Activated naive CD8-positive, alpha-beta T cell treated with anti-CD3 and anti-CD28 coated beads for 36 hours (primary cell): ENCODE measurements around the gene SBF1. TPM values are rescaled to one million over a fixed set of nuclear protein-coding genes. Genes with fewer than 3 reads are reported as not detected.

Experiments used
- DNase-seq: peaks from one replicate; pipeline ENCODE4 v3.0.0; 2021
- H3K27ac Mint-ChIP-seq: one replicate; pipeline ENCODE4 v1.8.0; 2022; ENCODE audit warnings: mild to moderate bottlenecking, moderate library complexity, mixed read lengths
- H3K27me3 Mint-ChIP-seq: one replicate; pipeline ENCODE4 v1.8.0; 2022; ENCODE audit warnings: mild to moderate bottlenecking, mixed read lengths
- H3K36me3 Mint-ChIP-seq: one replicate; pipeline ENCODE4 v1.8.0; 2021; ENCODE audit warnings: mild to moderate bottlenecking, mixed read lengths
- H3K4me1 Mint-ChIP-seq: one replicate; pipeline ENCODE4 v1.8.0; 2021; ENCODE audit warnings: mixed read lengths
- H3K4me3 Mint-ChIP-seq: one replicate; pipeline ENCODE4 v1.8.0; 2022; ENCODE audit warnings: mild to moderate bottlenecking, moderate library complexity, mixed read lengths
- H3K9me3 Mint-ChIP-seq: one replicate; pipeline ENCODE4 v1.8.0; 2022; ENCODE audit warnings: mixed read lengths
- total RNA-seq, 2 experiments: library from RNA; stranded (reverse); gene quantifications; one replicate each; pipeline ENCODE4 v1.2.3, GENCODE V29; 2021

SBF1 gene
- total RNA-seq, 2 experiments from 2014 or later, result 101 to 102 TPM

DNA sequence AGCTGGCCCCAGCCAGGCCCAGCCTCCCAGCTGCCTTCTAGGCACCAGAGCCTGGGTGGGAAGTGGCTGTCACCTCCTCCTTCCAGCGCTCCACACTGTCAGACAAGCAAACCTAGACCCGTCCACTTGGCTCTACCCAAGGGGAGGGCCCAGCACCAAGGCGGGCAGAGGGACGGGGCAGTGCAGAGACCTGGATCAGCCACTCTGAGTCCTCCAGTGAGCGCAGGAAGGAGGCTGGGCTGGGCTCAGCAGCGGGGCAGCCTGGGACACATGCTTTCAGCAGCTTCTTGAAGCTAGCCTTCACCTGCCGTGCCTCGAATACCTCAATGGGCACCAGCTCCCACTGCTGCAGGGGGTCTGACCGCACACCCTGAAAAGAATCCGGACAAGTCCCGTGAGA is 18.8 kb downstream of the SBF1 start:
- H3K36me3 Mint-ChIP-seq, result peaks cover 24% of the 10 kb centered on the region
- H3K27ac Mint-ChIP-seq, result no peak overlapping the region
- H3K27me3 Mint-ChIP-seq, result no peaks in the 10 kb centered on the region

DNA sequence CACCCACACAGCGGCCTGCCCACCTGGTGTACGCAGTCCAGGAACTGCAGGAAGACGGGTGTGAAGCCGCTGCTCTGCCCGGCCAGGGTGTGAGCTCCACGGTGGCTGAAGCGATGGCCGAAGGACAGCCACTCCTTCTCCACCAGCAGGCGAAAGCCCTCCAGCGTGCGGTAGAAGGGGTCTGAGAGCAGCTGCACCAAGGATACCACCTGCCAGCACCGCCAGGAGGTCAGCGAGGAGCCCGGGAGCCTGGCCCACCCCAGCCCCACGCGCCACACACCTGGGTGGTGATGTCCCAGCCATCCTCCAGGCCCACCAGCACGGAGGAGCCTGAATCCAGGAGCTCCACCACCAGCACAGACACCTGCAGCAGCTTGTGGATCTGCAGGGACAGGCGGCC is 19.6 kb downstream of the SBF1 start:
- no peaks in the 10 kb centered on the region for H3K27me3 Mint-ChIP-seq
- no peak overlapping the region for H3K27ac Mint-ChIP-seq
- DNase-seq, result no peak
- H3K4me1 Mint-ChIP-seq, result peaks cover 15% of the 10 kb centered on the region
- H3K36me3 Mint-ChIP-seq, result peaks cover 22% of the 10 kb centered on the region
- no peaks in the 10 kb centered on the region for H3K9me3 Mint-ChIP-seq
- H3K4me3 Mint-ChIP-seq, result no peak overlapping the region

More for the DNA sequence above, 18.8 kb downstream of the SBF1 start:
- H3K4me3 Mint-ChIP-seq, result no peak overlapping the region
- H3K4me1 Mint-ChIP-seq, result peaks cover 15% of the 10 kb centered on the region
- no peak for DNase-seq
- no peaks in the 10 kb centered on the region for H3K9me3 Mint-ChIP-seq

- H3K27me3 Mint-ChIP-seq, result no peaks in the 10 kb centered on the region
- H3K36me3 Mint-ChIP-seq, result peaks cover 25% of the 10 kb centered on the region
- H3K9me3 Mint-ChIP-seq, result no peaks in the 10 kb centered on the region
- no peak for DNase-seq
- H3K4me3 Mint-ChIP-seq, result no peak overlapping the region
- H3K4me1 Mint-ChIP-seq, result peaks cover 17% of the 10 kb centered on the region
- H3K27ac Mint-ChIP-seq, result no peak overlapping the region
These were observed 20.2 kb downstream of the SBF1 start for GRCh38 chr22:50454556-50455075.

- H3K27ac Mint-ChIP-seq, result peak overlapping the region; percentile 79
- H3K4me3 Mint-ChIP-seq, result no peak overlapping the region
- H3K4me1 Mint-ChIP-seq, result peaks cover 17% of the 10 kb centered on the region
- peaks cover 31% of the 10 kb centered on the region for H3K36me3 Mint-ChIP-seq
- no peaks in the 10 kb centered on the region for H3K27me3 Mint-ChIP-seq
- H3K9me3 Mint-ChIP-seq, result no peaks in the 10 kb centered on the region
- DNase-seq, result no peak
These were observed 22.2 kb downstream of the SBF1 start for GRCh38 chr22:50452649-50453048.

GRCh38 chr22:50447576-50448551 is 27.0 kb downstream of the SBF1 start:
- no peaks in the 10 kb centered on the region for H3K27me3 Mint-ChIP-seq
- H3K27ac Mint-ChIP-seq, result peak overlapping the region; percentile 29

DNA sequence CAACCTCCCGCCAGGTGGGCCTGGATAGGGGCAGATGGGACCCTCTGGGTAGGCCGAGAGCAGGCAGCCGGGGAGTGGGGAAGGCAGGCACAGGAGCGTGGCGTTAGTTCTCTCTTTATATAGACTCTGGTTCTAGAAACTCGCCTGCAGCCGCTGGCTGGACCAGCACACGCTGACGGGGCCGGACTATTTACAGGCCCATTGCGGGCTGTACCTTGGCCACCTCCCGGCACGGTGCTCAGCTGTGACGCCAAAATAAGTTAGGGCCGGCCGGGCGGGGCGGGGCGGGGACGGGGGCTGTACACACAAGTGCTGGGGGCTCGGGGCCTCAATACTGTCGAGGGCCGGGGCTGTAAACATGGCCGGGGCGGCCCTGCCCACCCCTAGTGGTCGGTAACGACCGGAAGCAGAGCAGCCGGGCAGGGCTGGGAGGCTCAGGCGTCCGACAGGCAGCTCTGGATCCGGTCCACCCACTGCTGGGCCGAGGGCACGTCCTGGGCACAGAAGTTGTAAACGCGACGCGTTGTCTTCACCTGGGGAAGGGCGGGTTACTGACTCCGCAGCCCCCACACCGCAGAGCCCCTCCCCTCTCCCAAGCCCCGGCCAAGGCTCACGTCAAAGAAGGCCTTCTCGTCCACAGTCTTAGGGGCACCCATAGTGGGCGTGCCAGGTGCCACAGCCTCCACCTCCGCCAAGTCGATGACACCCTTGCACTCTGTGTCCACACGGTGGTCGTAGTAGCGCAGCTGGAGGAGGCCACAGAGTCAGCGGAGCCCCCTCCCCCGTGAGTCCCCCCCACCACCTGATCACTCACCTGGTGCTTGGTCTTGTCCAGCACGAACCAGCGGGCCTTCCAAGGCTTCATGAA is 27.9 kb downstream of the SBF1 start:
- H3K9me3 Mint-ChIP-seq, result no peaks in the 10 kb centered on the region
- H3K4me3 Mint-ChIP-seq, result no peak overlapping the region
- peak overlapping the region; percentile 29 for H3K27ac Mint-ChIP-seq
- H3K36me3 Mint-ChIP-seq, result peaks cover 29% of the 10 kb centered on the region
- peaks cover 26% of the 10 kb centered on the region for H3K4me1 Mint-ChIP-seq
- no peaks in the 10 kb centered on the region for H3K27me3 Mint-ChIP-seq
- DNase-seq, result no peak

More at GRCh38 chr22:50447576-50448551, 27.0 kb downstream of the SBF1 start:
- DNase-seq, result no peak
- Mint-ChIP-seq H3K9me3 (no peaks in the 10 kb centered on the region), H3K4me1 (peaks cover 27% of the 10 kb centered on the region), H3K36me3 (peaks cover 30% of the 10 kb centered on the region), H3K4me3 (no peak overlapping the region)

GRCh38 chr22:50445880-50446707 is 28.7 kb downstream of the SBF1 start:
- peaks cover 26% of the 10 kb centered on the region for H3K36me3 Mint-ChIP-seq
- no peak for DNase-seq
- H3K27me3 Mint-ChIP-seq, result no peaks in the 10 kb centered on the region
- H3K9me3 Mint-ChIP-seq, result no peaks in the 10 kb centered on the region
- peak overlapping the region; percentile 90 for H3K27ac Mint-ChIP-seq
- peak overlapping the region; percentile 22 for H3K4me3 Mint-ChIP-seq
- H3K4me1 Mint-ChIP-seq, result peaks cover 26% of the 10 kb centered on the region

DNA sequence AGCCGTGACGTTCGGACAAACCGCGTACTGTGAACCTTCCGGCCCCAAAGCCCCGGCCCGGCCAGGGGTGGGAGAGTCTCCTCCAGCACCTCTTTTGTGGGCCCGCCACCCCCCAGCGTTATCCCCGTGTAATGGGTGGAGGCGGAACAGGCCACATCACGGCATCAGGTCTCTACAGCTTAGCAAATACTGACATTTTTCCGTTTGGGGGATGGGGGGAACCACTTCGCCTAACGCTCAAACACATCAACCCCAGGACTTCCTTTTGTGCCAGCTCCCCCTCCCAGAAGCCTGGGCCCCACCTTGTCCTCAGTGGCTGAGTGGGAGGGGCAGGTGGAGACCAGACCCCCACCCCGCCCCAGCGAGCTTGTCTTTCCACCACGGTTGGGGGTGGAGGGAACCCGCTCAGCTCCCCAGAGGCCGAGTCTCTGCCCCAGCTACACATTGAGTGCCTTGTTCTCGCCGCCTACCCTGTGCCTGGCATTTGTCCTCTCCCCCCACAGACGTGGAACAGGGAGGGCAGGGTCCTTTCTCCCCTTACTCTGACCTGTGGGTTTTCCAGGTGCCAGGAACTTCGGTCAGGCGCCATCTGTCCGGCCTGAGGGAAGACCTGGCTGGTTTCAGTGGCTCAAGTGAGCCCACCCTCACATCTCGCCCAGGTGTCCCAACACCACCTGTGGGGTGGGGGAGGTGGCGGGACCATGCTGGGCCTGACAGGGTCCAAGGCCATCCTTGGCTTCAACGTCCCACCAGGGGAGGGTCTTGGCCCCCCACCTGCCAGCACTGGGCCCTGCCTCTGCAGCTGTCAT is 29.6 kb downstream of the SBF1 start:
- Mint-ChIP-seq H3K27ac (peak overlapping the region; percentile 90), H3K9me3 (no peaks in the 10 kb centered on the region), H3K4me1 (peaks cover 26% of the 10 kb centered on the region), H3K4me3 (peak overlapping the region; percentile 37), H3K27me3 (no peaks in the 10 kb centered on the region), H3K36me3 (peaks cover 22% of the 10 kb centered on the region)
- peak; percentile 65 for DNase-seq

DNA sequence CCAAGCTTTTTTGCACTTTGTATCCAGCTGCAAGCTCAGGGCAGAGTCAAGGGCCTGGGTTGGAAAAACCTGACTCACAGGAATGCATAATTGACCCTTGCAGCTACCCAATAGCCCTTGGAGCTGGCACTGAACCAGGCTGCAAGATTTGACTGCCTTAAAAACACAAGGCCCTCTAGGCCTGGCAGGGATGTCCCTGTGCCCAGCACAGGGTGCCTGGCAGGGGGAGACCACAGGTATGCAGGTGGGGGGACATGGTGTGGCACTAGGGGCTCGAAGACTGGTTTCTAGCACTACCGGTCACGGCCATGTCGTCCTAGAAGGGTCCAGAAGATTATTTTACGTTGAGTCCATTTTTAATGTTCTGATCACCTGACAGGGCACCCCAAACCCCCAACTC is 30.2 kb downstream of the SBF1 start:
- no peak for DNase-seq
- no peaks in the 10 kb centered on the region for H3K9me3 Mint-ChIP-seq
- peak overlapping the region; percentile 37 for H3K4me3 Mint-ChIP-seq
- H3K4me1 Mint-ChIP-seq, result peaks cover 24% of the 10 kb centered on the region
- no peaks in the 10 kb centered on the region for H3K27me3 Mint-ChIP-seq
- peaks cover 19% of the 10 kb centered on the region for H3K36me3 Mint-ChIP-seq
- H3K27ac Mint-ChIP-seq, result peak overlapping the region; percentile 90

DNA sequence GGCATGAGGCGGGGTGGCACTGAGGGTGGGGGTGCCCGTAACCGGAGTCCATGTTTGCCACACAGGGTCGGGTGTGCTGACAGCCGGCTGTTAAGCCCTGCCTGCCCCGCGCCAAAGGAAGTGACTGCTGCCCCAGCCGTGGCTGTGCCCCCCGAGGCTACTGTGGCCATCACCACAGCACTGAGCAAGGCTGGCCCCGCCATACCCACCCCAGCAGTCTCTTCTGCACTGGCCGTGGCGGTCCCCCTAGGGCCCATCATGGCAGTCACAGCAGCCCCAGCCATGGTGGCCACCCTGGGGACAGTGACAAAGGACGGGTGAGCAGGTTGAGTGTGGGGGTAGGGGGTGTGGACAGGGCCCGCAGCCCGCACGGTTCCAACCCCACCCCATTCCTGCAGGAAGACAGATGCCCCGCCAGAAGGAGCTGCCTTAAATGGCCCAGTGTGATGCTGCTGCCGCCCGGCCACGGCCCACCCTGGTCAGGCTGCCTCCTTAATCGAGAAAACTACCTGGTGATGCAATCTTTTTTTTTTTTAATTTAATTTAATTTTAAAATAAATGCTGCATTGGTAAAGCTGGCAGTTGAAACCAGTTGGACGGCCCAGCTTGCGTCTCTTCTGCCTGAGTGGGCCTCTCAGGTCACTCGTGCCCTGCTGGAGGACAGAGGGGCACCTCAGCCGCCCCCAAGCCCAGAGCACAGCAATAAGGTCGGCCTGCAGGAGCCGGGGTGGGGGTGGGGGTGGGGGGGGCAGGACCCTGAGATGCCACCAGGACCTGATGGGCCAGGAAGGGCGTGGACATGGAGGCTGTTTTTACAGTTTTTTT is 30.8 kb downstream of the SBF1 start:
- Mint-ChIP-seq H3K27me3 (no peaks in the 10 kb centered on the region), H3K36me3 (peaks cover 17% of the 10 kb centered on the region), H3K4me3 (no peak overlapping the region), H3K4me1 (peaks cover 24% of the 10 kb centered on the region), H3K9me3 (no peaks in the 10 kb centered on the region), H3K27ac (peak overlapping the region; percentile 79)
- DNase-seq, result no peak

GRCh38 chr22:50443197-50443596 is 31.6 kb downstream of the SBF1 start:
- Mint-ChIP-seq H3K27ac (peak overlapping the region; percentile 79), H3K9me3 (no peaks in the 10 kb centered on the region), H3K27me3 (no peaks in the 10 kb centered on the region), H3K4me1 (peaks cover 24% of the 10 kb centered on the region), H3K4me3 (no peak overlapping the region), H3K36me3 (peaks cover 12% of the 10 kb centered on the region)
- DNase-seq, result no peak

GRCh38 chr22:50441428-50441993 is 33.3 kb downstream of the SBF1 start:
- H3K27me3 Mint-ChIP-seq, result no peaks in the 10 kb centered on the region
- no peak overlapping the region for H3K27ac Mint-ChIP-seq
- peaks cover 24% of the 10 kb centered on the region for H3K4me1 Mint-ChIP-seq
- no peaks in the 10 kb centered on the region for H3K9me3 Mint-ChIP-seq
- no peak overlapping the region for H3K4me3 Mint-ChIP-seq
- H3K36me3 Mint-ChIP-seq, result peaks cover 9% of the 10 kb centered on the region
- DNase-seq, result no peak
